Breast epithelium (tissue), 3 donors: ENCODE data around the gene ADD2.

ENCODE experiments used
- POLR2A ChIP-seq: fragments of 450-650 bp; IDR thresholded peaks from one replicate; pipeline ENCODE4 v1.6.1; 2016; ENCODE audit warnings: antibody characterized with exemption, mild to moderate bottlenecking, moderate library complexity
- TF ChIP-seq, protein P1 (sequence below), 3 donors: fragments of 450-650 bp; IDR thresholded peaks; one replicate each; pipeline ENCODE4 v1.5.1; 2016 to 2017; ENCODE audit warnings: antibody characterized with exemption in 3 of 3, mild to moderate bottlenecking in 3 of 3, moderate library complexity in 3 of 3

DNA sequence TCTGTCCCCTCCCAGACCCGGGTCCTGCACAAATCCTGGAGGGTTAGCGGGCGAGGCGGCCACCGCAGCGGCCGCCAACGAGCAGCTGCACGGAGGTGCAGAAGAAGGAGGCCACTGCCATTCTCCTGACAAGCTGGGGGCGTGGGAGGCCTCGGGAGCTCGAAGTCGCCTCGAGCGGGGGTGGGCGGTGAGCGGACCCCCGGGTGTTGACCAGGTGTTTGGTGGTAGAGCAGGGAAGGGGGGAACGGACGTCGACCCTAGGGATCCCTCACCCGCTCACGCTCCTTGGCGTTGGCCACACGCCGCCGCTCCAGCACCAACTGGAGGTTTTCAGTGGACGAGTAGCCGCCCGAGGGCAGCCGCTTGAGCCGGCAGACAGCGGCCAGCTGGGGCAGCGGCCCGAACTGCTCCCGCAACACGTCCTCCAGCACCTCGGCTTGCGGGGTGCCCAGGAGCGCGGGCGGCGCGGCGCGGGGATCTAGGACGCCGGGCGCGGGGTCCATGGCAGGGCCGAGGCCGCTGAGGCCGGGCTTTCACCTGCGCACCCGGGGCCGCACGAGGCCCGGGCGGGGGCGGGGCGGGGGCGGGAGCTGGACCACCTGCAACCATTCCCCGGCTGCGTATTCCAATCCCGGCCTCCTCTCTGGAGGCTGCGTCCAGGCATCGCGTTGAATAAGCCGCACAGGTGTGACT lies 22.3 kb upstream of the ADD2 start, which contains the start of gene FIGLA:
- TF ChIP-seq, protein P1, sequence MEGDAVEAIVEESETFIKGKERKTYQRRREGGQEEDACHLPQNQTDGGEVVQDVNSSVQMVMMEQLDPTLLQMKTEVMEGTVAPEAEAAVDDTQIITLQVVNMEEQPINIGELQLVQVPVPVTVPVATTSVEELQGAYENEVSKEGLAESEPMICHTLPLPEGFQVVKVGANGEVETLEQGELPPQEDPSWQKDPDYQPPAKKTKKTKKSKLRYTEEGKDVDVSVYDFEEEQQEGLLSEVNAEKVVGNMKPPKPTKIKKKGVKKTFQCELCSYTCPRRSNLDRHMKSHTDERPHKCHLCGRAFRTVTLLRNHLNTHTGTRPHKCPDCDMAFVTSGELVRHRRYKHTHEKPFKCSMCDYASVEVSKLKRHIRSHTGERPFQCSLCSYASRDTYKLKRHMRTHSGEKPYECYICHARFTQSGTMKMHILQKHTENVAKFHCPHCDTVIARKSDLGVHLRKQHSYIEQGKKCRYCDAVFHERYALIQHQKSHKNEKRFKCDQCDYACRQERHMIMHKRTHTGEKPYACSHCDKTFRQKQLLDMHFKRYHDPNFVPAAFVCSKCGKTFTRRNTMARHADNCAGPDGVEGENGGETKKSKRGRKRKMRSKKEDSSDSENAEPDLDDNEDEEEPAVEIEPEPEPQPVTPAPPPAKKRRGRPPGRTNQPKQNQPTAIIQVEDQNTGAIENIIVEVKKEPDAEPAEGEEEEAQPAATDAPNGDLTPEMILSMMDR (IDR thresholded peaks at IDR 0.05), result no peak
- no peak for TF ChIP-seq POLR2A
